ENCODE data around the gene HS6ST2. TPM values are rescaled to one million over a fixed set of nuclear protein-coding genes. Genes with fewer than 3 reads are reported as not detected.

HS6ST2 gene
- total RNA-seq, 1 experiment from 2014 or later = 0.26 TPM

GRCh38 chrX:132775263-132775823 lies 183.1 kb downstream of the HS6ST2 start:
- BruUV-seq (replicated peaks) = no TSS peak
- H3K36me3 ChIP-seq (ENCODE audit: control insufficient read depth, insufficient read depth, low read length) = no peaks in the 10 kb centered on the region
- H3K27ac ChIP-seq (ENCODE audit: low read length) = no peak overlapping the region
- no peak overlapping the region for H3K4me3 ChIP-seq (ENCODE audit: low read depth in 2 of 2, low read length in 2 of 2)
- in situ Hi-C loops (cut with HindIII; ENCODE audit: low pct_unique_long_range_greater_than_20kb, low sequenced_read_pairs) = no loop called here
- intact Hi-C loops (cut with micrococcal nuclease; ENCODE audit: unreplicated experiment) = no loop called here
- H3K27me3 ChIP-seq (ENCODE audit: control insufficient read depth, insufficient read depth, low read length) = no peaks in the 10 kb centered on the region
- no peaks in the 10 kb centered on the region for H3K9me3 ChIP-seq (ENCODE audit: control insufficient read depth, insufficient read depth, low read depth, low read length)
- ChIA-PET CTCF (no interaction called here), POLR2A (no interaction called here)
- no peak for ATAC-seq
- no peaks in the 10 kb centered on the region for H3K4me1 ChIP-seq (ENCODE audit: control insufficient read depth, insufficient read depth, low read length)
- no peak for DNase-seq (ENCODE audit: low read depth, low spot score)
- TF ChIP-seq, protein P1, sequence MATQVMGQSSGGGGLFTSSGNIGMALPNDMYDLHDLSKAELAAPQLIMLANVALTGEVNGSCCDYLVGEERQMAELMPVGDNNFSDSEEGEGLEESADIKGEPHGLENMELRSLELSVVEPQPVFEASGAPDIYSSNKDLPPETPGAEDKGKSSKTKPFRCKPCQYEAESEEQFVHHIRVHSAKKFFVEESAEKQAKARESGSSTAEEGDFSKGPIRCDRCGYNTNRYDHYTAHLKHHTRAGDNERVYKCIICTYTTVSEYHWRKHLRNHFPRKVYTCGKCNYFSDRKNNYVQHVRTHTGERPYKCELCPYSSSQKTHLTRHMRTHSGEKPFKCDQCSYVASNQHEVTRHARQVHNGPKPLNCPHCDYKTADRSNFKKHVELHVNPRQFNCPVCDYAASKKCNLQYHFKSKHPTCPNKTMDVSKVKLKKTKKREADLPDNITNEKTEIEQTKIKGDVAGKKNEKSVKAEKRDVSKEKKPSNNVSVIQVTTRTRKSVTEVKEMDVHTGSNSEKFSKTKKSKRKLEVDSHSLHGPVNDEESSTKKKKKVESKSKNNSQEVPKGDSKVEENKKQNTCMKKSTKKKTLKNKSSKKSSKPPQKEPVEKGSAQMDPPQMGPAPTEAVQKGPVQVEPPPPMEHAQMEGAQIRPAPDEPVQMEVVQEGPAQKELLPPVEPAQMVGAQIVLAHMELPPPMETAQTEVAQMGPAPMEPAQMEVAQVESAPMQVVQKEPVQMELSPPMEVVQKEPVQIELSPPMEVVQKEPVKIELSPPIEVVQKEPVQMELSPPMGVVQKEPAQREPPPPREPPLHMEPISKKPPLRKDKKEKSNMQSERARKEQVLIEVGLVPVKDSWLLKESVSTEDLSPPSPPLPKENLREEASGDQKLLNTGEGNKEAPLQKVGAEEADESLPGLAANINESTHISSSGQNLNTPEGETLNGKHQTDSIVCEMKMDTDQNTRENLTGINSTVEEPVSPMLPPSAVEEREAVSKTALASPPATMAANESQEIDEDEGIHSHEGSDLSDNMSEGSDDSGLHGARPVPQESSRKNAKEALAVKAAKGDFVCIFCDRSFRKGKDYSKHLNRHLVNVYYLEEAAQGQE (IDR thresholded peaks at IDR 0.05; ENCODE audit: insufficient read depth in 1 of 2, low read depth in 2 of 2, low read length in 1 of 2) = no peak
- TF ChIP-seq TCF7L2 (IDR thresholded peaks at IDR 0.05; ENCODE audit: low read depth, low read length) (no peak), POLR2AphosphoS5 (IDR thresholded peaks at IDR 0.05; ENCODE audit: low read depth, low read length) (no peak), SIN3A (IDR thresholded peaks at IDR 0.05; ENCODE audit: borderline replicate concordance, insufficient read depth, low read depth, low read length) (no peak)
- TF ChIP-seq, protein P2, sequence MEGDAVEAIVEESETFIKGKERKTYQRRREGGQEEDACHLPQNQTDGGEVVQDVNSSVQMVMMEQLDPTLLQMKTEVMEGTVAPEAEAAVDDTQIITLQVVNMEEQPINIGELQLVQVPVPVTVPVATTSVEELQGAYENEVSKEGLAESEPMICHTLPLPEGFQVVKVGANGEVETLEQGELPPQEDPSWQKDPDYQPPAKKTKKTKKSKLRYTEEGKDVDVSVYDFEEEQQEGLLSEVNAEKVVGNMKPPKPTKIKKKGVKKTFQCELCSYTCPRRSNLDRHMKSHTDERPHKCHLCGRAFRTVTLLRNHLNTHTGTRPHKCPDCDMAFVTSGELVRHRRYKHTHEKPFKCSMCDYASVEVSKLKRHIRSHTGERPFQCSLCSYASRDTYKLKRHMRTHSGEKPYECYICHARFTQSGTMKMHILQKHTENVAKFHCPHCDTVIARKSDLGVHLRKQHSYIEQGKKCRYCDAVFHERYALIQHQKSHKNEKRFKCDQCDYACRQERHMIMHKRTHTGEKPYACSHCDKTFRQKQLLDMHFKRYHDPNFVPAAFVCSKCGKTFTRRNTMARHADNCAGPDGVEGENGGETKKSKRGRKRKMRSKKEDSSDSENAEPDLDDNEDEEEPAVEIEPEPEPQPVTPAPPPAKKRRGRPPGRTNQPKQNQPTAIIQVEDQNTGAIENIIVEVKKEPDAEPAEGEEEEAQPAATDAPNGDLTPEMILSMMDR (IDR thresholded peaks at IDR 0.05) = no peak

DNA sequence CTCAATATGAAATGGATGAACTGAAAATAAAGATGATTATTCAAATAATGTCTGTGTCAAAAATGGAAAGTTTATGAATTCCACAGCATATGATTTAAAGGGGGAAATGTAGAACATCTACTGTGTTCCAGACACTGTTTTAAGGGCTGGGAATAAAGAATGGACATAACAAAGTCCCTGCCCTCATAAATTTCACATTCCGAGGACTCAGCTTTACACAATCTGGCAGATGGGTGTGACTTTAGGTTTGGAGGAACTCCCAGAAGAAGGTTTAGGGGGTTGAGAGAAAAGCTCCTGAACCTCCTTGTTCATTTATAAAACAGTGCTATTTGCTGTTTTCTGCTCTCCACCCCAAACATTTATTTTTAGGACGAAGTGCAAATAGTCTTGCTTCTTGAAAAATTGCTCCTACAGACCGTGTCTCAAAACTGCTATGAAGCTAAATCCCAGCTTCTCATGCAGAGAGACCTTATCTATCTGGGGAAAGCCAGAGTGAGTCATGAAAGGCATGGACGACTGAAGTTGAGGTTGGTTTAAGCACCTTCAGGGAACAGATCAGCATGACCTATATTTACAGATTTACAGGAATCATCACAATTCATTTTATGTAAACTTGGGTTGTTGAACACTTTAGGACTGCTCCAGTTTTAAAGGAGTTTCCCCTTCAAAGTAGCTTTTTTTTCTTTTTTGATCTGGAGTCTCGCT lies 184.3 kb downstream of the HS6ST2 start:
- Histone ChIP-seq H3K36me3 (ENCODE audit: control insufficient read depth, insufficient read depth, low read length) (no peaks in the 10 kb centered on the region), H3K27ac (ENCODE audit: low read length) (no peak overlapping the region), H3K4me1 (ENCODE audit: control insufficient read depth, insufficient read depth, low read length) (no peaks in the 10 kb centered on the region), H3K4me3 (ENCODE audit: low read depth in 2 of 2, low read length in 2 of 2) (no peak overlapping the region), H3K27me3 (ENCODE audit: control insufficient read depth, insufficient read depth, low read length) (no peaks in the 10 kb centered on the region), H3K9me3 (ENCODE audit: control insufficient read depth, insufficient read depth, low read depth, low read length) (no peaks in the 10 kb centered on the region)
- intact Hi-C loops (cut with micrococcal nuclease; ENCODE audit: unreplicated experiment) (no loop called here), in situ Hi-C loops (cut with HindIII; ENCODE audit: low pct_unique_long_range_greater_than_20kb, low sequenced_read_pairs) (no loop called here)
- BruUV-seq (replicated peaks) = no TSS peak
- ATAC-seq = no peak
- ChIA-PET CTCF (no interaction called here), POLR2A (no interaction called here)
- no peak for TF ChIP-seq SIN3A (IDR thresholded peaks at IDR 0.05; ENCODE audit: borderline replicate concordance, insufficient read depth, low read depth, low read length)
- no peak for TF ChIP-seq TCF7L2 (IDR thresholded peaks at IDR 0.05; ENCODE audit: low read depth, low read length)
- TF ChIP-seq, protein P1 (IDR thresholded peaks at IDR 0.05; ENCODE audit: insufficient read depth in 1 of 2, low read depth in 2 of 2, low read length in 1 of 2) = no peak
- no peak for TF ChIP-seq POLR2AphosphoS5 (IDR thresholded peaks at IDR 0.05; ENCODE audit: low read depth, low read length)
- TF ChIP-seq, protein P2 (IDR thresholded peaks at IDR 0.05) = no peak
- DNase-seq (ENCODE audit: low read depth, low spot score) = no peak
